ENCODE measurements around the gene ATP2B3.

GRCh38 chrX:153623310-153624029, 106.0 kb downstream of the ATP2B3 start:
- TF ChIP-seq ZNF274 (IDR thresholded peaks at IDR 0.05; ENCODE audit: low read depth, low read length) (no peak), YY1 (IDR thresholded peaks at IDR 0.05; ENCODE audit: insufficient read depth, insufficient read length) (no peak), SUZ12 (IDR thresholded peaks at IDR 0.05; ENCODE audit: extremely low read depth, insufficient read depth, insufficient read length) (no peak)

Measured in NT2/D1 (cell line).